Neural progenitor cell (in vitro differentiated cells): ENCODE results near the gene CEP78. TPM values are rescaled to one million over a fixed set of nuclear protein-coding genes. Genes with fewer than 3 reads are reported as not detected.

Source experiments
- DNase-seq: peaks from one replicate; pipeline ENCODE4 v3.0.0-alpha.2; 2016; ENCODE audit warnings: low spot score
- H2AFZ ChIP-seq: fragments of 200-600 bp; sonication (generic); replicated peaks from 2 replicates; pipeline ENCODE4 v1.6.1; 2016; ENCODE audit warnings: antibody characterized with exemption
- H3F3A ChIP-seq: fragments of 200-600 bp; sonication (generic); 2 replicates; pipeline ENCODE4 v1.6.1; 2016; ENCODE audit warnings: antibody characterized with exemption, low read depth
- H3K27ac ChIP-seq: fragments of 200-600 bp; sonication (generic); 2 replicates; pipeline ENCODE4 v1.5.1; 2016; ENCODE audit warnings: mild to moderate bottlenecking
- H3K27me3 ChIP-seq: fragments of 200-600 bp; sonication (generic); 2 replicates; pipeline ENCODE4 v1.6.1; 2016; ENCODE audit warnings: mild to moderate bottlenecking, moderate library complexity
- H3K36me3 ChIP-seq: fragments of 200-600 bp; sonication (generic); 2 replicates; pipeline ENCODE4 v1.5.1; 2016
- H3K4me1 ChIP-seq: fragments of 200-600 bp; sonication (generic); 2 replicates; pipeline ENCODE4 v1.6.1; 2016; ENCODE audit warnings: mixed run types
- H3K4me2 ChIP-seq: fragments of 200-600 bp; sonication (generic); 2 replicates; pipeline ENCODE4 v1.6.1; 2016
- H3K4me3 ChIP-seq: fragments of 200-600 bp; sonication (generic); 2 replicates; pipeline ENCODE4 v1.5.1; 2016
- H3K79me2 ChIP-seq: fragments of 200-600 bp; sonication (generic); 2 replicates; pipeline ENCODE4 v1.6.1; 2016; ENCODE audit warnings: low read depth
- H3K9ac ChIP-seq: fragments of 200-600 bp; sonication (generic); 2 replicates; pipeline ENCODE4 v1.6.1; 2016
- H3K9me3 ChIP-seq: fragments of 200-600 bp; sonication (generic); 2 replicates; pipeline ENCODE4 v1.5.1; 2016; ENCODE audit warnings: low read depth
- H4K20me1 ChIP-seq: fragments of 200-600 bp; sonication (generic); 2 replicates; pipeline ENCODE4 v1.6.1; 2016; ENCODE audit warnings: low read depth
- H3K27ac Mint-ChIP-seq: 3 replicates; pipeline ENCODE4 v1.8.0; 2021; ENCODE audit warnings: mixed read lengths
- H3K27me3 Mint-ChIP-seq: 2 replicates; pipeline ENCODE4 v1.8.0; 2022; ENCODE audit warnings: low read depth, mild to moderate bottlenecking, inconsistent platforms, moderate library complexity, mixed read lengths; ENCODE audit not compliant: insufficient read depth
- H3K36me3 Mint-ChIP-seq: 3 replicates; pipeline ENCODE4 v1.8.0; 2021; ENCODE audit warnings: mixed read lengths
- H3K4me1 Mint-ChIP-seq: 3 replicates; pipeline ENCODE4 v1.8.0; 2021; ENCODE audit warnings: mixed read lengths
- H3K4me3 Mint-ChIP-seq: 3 replicates; pipeline ENCODE4 v1.8.0; 2021; ENCODE audit warnings: mild to moderate bottlenecking, moderate library complexity, mixed read lengths
- H3K9me3 Mint-ChIP-seq: 3 replicates; pipeline ENCODE4 v1.8.0; 2020; ENCODE audit warnings: mixed read lengths
- CTCF ChIP-seq: fragments of 200-600 bp; sonication (generic); IDR thresholded peaks from 2 replicates; pipeline ENCODE4 v1.5.1; 2017; ENCODE audit warnings: antibody characterized with exemption, mild to moderate bottlenecking
- EZH2 ChIP-seq: fragments of 200-600 bp; sonication (generic); IDR thresholded peaks from 2 replicates; pipeline ENCODE4 v1.6.1; 2017; ENCODE audit warnings: antibody characterized with exemption, mild to moderate bottlenecking, moderate library complexity
- EZH2phosphoT487 ChIP-seq: fragments of 200-600 bp; sonication (generic); IDR thresholded peaks from 2 replicates; pipeline ENCODE4 v1.6.1; 2017; ENCODE audit warnings: antibody characterized with exemption
- total RNA-seq: library from RNA; depleted of rRNA; stranded (reverse); fragments of >200 nt; gene quantifications from 2 replicates; pipeline ENCODE4 v1.2.3, GENCODE V29; 2015; ENCODE audit warnings: low replicate concordance

Gene CEP78
- total RNA-seq, 1 donor from 2014 or later: 122 TPM

GRCh38 chr9:78295731-78296130, 59.9 kb downstream of the CEP78 start:
- peaks cover 38% of the 10 kb centered on the region for H3K79me2 ChIP-seq
- peak; percentile 34 for DNase-seq
- peak overlapping the region; percentile 78 for H3K4me2 ChIP-seq
- H3K36me3 Mint-ChIP-seq: peaks cover 11% of the 10 kb centered on the region
- H3K4me1 ChIP-seq: peaks cover 20% of the 10 kb centered on the region
- no peaks in the 10 kb centered on the region for H3K9me3 ChIP-seq
- H3K4me1 Mint-ChIP-seq: peaks cover 45% of the 10 kb centered on the region
- H3K27ac ChIP-seq: peak overlapping the region; percentile 84
- H3K27me3 ChIP-seq: no peaks in the 10 kb centered on the region
- H3K4me3 ChIP-seq: peak overlapping the region; percentile 82
- peaks cover 14% of the 10 kb centered on the region for H3F3A ChIP-seq
- H2AFZ ChIP-seq: peak overlapping the region; percentile 46
- no peak overlapping the region for H3K9ac ChIP-seq
- peak overlapping the region; percentile 98 for H3K4me3 Mint-ChIP-seq
- peaks cover 3% of the 10 kb centered on the region for H3K27me3 Mint-ChIP-seq
- no peaks in the 10 kb centered on the region for H3K9me3 Mint-ChIP-seq
- H4K20me1 ChIP-seq: peaks cover 9% of the 10 kb centered on the region
- H3K36me3 ChIP-seq: peaks cover 7% of the 10 kb centered on the region
- peak overlapping the region; percentile 95 for H3K27ac Mint-ChIP-seq
- TF ChIP-seq CTCF: no peak
- no peak for TF ChIP-seq EZH2
- no peak for TF ChIP-seq EZH2phosphoT487

DNA sequence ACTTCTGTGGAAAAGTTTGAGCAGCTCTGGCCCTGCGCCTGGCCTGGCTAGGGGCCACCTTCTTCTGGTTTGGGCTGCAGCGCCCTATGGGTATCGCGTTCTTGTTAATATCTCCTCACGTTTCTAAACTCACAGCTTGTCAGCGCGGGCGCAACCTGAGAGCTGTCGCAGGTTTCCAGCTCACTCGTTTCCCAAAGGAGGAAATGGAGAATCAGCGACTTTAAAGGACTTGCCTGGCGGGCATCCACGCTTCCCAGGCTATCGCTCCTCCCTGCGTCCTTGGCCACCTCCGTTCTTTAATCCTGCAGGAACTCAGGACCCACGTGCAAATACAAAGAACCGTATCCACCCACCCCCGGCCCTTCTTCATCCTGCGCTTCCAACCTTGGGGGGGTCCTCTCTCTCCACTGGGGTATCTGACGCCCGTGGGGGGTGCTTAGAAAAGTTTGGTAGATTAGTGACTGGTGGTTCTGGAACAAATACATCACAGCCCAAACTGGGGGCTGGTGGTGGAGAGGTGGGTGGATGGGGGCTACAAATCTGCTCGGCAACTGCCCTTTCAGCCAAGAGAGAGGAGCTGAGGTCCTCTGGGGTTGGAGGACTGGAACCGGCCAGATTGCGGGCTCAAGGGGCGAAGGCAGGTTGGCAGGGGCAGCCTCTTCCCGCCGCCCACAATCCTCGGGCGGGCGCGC, 60.5 kb downstream of the CEP78 start:
- peak overlapping the region; percentile 98 for H3K4me3 Mint-ChIP-seq
- Histone ChIP-seq H3K4me1 (peaks cover 20% of the 10 kb centered on the region), H3K9me3 (no peaks in the 10 kb centered on the region), H3K9ac (no peak overlapping the region), H3K36me3 (peaks cover 13% of the 10 kb centered on the region), H3K27me3 (no peaks in the 10 kb centered on the region), H2AFZ (peak overlapping the region; percentile 46), H3F3A (peaks cover 14% of the 10 kb centered on the region), H3K4me3 (peak overlapping the region; percentile 82), H3K27ac (peak overlapping the region; percentile 84), H3K79me2 (peaks cover 44% of the 10 kb centered on the region), H3K4me2 (peak overlapping the region; percentile 78), H4K20me1 (peaks cover 9% of the 10 kb centered on the region)
- peaks cover 12% of the 10 kb centered on the region for H3K36me3 Mint-ChIP-seq
- peaks cover 3% of the 10 kb centered on the region for H3K27me3 Mint-ChIP-seq
- peak overlapping the region; percentile 95 for H3K27ac Mint-ChIP-seq
- H3K9me3 Mint-ChIP-seq: no peaks in the 10 kb centered on the region
- peak; percentile 75 for DNase-seq
- peaks cover 42% of the 10 kb centered on the region for H3K4me1 Mint-ChIP-seq
- TF ChIP-seq CTCF (no peak), EZH2 (no peak), EZH2phosphoT487 (no peak)

GRCh38 chr9:78296893-78297671, 61.2 kb downstream of the CEP78 start, which contains the start of gene PSAT1:
TSS of gene PSAT1 (plus strand) at chr9:78297125. CDS start at chr9:78297211, 86 bp downstream.
- Histone ChIP-seq H2AFZ (peak within 1 kb of the TSS; percentile 81), H3K9me3 (no peaks in the 10 kb centered on the region), H3K36me3 (peaks cover 21% of the 10 kb centered on the region), H4K20me1 (peaks cover 9% of the 10 kb centered on the region), H3K79me2 (peaks cover 52% of the 10 kb centered on the region), H3K9ac (peak within 1 kb of the TSS; percentile 69), H3K27me3 (no peaks in the 10 kb centered on the region), H3K4me2 (peak within 1 kb of the TSS; percentile 90), H3K4me1 (peaks cover 15% of the 10 kb centered on the region), H3K4me3 (peak within 1 kb of the TSS; percentile 82), H3K27ac (peak within 1 kb of the TSS; percentile 84), H3F3A (peaks cover 14% of the 10 kb centered on the region)
- TF ChIP-seq CTCF: peak; percentile 13
- no peak for TF ChIP-seq EZH2phosphoT487
- no peak for TF ChIP-seq EZH2
- DNase-seq: peak; percentile 97
- H3K4me3 Mint-ChIP-seq: peak within 1 kb of the TSS; percentile 98
- H3K27ac Mint-ChIP-seq: peak within 1 kb of the TSS; percentile 97
- no peaks in the 10 kb centered on the region for H3K9me3 Mint-ChIP-seq
- H3K4me1 Mint-ChIP-seq: peaks cover 34% of the 10 kb centered on the region
- peaks cover 3% of the 10 kb centered on the region for H3K27me3 Mint-ChIP-seq
- H3K36me3 Mint-ChIP-seq: peaks cover 18% of the 10 kb centered on the region
